Measurements from ENCODE around the gene TEAD1. TPM values are rescaled to one million over a fixed set of nuclear protein-coding genes. Genes with fewer than 3 reads are reported as not detected.

The TEAD1 gene
- total and polyA plus RNA-seq, 9 of the 15 experiments (the other 6 are each of a cell fraction or from before 2014, with no cell fraction given): 1.7 to 17.7 (median 10.8) TPM

DNA sequence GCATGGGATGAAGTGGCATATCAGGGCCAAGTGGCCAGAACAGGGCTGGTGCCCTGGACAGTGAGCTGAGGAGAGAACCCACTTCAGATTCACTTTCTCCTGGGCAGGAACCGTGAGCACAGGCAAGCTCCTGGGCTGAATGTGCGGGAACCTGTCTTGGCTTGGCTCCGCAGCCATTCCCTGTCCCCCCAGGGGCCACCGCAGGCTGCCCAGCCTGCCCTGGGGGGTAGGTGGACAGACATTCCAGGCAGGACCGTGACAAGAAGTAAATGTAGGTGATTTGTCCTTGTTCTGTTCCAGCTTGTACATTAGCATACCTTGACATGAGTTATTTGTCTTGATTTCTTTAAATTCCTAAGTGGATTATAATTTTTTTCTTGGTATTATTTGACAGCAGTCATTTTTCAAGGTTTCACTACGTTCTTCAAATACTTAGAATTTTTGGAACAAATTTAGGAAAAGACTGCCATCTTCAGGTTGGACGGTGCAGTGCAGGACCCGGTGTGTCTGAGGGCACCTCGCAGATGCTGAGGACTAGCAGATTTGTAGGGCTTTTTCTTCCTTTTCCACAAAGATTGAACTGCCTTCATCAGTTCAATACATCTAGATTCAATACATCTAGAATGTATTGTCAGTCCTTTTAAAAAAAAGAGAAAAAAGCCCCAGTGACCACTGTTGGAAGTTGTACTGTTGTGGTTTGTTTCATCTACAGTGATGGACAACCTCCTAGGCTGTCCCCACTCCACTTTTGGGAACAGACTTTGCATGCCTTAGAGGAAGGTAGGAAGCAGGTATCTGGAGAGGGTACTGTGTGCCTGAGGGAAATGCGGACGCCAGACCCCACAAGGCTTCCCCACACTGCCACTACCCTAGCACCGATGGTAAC, 219.8 kb downstream of the TEAD1 start (continued):
- TF ChIP-seq DLX4 (CRISPR knock-in tag; IDR thresholded peaks at IDR 0.05) (no peak), STAG1 (CRISPR knock-in tag; IDR thresholded peaks at IDR 0.05; ENCODE audit: borderline replicate concordance) (peak; percentile 58; the same call in 1 of the 2 replicates), TEAD2 (tag; IDR thresholded peaks at IDR 0.05) (peak; percentile 59; the same call in 1 of the 2 replicates), MBD2 (IDR thresholded peaks at IDR 0.05; ENCODE audit: borderline replicate concordance, low read depth) (no peak), ZNF408 (CRISPR knock-in tag; IDR thresholded peaks at IDR 0.05; ENCODE audit: low read depth) (no peak), KLF6 (CRISPR knock-in tag; IDR thresholded peaks at IDR 0.05; ENCODE audit: borderline replicate concordance) (no peak), SNIP1 (IDR thresholded peaks at IDR 0.05; ENCODE audit: low read depth) (no peak), EHMT2 (IDR thresholded peaks at IDR 0.05) (no peak), MCM3 (IDR thresholded peaks at IDR 0.05) (no peak), TEAD1 (CRISPR knock-in tag; IDR thresholded peaks at IDR 0.05) (peak in 1 of 2 experiments; percentile 83; a peak in 2 of 4 replicates), SMAD4 (CRISPR knock-in tag; conservative IDR thresholded peaks at IDR 0.05) (no peak), ZNF644 (tag; IDR thresholded peaks at IDR 0.05; ENCODE audit: low read depth) (no peak), AFF4 (CRISPR knock-in tag; IDR thresholded peaks at IDR 0.05) (no peak), ZNF212 (CRISPR knock-in tag; IDR thresholded peaks at IDR 0.05) (no peak)
- TF ChIP-seq, protein P1, sequence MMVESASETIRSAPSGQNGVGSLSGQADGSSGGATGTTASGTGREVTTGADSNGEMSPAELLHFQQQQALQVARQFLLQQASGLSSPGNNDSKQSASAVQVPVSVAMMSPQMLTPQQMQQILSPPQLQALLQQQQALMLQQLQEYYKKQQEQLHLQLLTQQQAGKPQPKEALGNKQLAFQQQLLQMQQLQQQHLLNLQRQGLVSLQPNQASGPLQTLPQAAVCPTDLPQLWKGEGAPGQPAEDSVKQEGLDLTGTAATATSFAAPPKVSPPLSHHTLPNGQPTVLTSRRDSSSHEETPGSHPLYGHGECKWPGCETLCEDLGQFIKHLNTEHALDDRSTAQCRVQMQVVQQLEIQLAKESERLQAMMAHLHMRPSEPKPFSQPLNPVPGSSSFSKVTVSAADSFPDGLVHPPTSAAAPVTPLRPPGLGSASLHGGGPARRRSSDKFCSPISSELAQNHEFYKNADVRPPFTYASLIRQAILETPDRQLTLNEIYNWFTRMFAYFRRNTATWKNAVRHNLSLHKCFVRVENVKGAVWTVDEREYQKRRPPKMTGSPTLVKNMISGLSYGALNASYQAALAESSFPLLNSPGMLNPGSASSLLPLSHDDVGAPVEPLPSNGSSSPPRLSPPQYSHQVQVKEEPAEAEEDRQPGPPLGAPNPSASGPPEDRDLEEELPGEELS (CRISPR knock-in tag; IDR thresholded peaks at IDR 0.05; ENCODE audit: borderline replicate concordance): no peak
- TF ChIP-seq, protein P2, sequence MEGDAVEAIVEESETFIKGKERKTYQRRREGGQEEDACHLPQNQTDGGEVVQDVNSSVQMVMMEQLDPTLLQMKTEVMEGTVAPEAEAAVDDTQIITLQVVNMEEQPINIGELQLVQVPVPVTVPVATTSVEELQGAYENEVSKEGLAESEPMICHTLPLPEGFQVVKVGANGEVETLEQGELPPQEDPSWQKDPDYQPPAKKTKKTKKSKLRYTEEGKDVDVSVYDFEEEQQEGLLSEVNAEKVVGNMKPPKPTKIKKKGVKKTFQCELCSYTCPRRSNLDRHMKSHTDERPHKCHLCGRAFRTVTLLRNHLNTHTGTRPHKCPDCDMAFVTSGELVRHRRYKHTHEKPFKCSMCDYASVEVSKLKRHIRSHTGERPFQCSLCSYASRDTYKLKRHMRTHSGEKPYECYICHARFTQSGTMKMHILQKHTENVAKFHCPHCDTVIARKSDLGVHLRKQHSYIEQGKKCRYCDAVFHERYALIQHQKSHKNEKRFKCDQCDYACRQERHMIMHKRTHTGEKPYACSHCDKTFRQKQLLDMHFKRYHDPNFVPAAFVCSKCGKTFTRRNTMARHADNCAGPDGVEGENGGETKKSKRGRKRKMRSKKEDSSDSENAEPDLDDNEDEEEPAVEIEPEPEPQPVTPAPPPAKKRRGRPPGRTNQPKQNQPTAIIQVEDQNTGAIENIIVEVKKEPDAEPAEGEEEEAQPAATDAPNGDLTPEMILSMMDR (IDR thresholded peaks at IDR 0.05 in 2 of 3, conservative IDR thresholded peaks at IDR 0.05 in 1 of 3; ENCODE audit: insufficient read depth in 2 of 3, low read depth in 1 of 3, low read length in 3 of 3): peak; percentile 69 to 84 (median 81)
